ENCODE data around the gene YPEL1. TPM values are rescaled to one million over a fixed set of nuclear protein-coding genes. Genes with fewer than 3 reads are reported as not detected.

YPEL1 gene
- total and polyA plus RNA-seq, 2 of the 13 experiments (the other 11 are each of a cell fraction or from before 2014, with no cell fraction given): 0.33 to 2.5 TPM

DNA sequence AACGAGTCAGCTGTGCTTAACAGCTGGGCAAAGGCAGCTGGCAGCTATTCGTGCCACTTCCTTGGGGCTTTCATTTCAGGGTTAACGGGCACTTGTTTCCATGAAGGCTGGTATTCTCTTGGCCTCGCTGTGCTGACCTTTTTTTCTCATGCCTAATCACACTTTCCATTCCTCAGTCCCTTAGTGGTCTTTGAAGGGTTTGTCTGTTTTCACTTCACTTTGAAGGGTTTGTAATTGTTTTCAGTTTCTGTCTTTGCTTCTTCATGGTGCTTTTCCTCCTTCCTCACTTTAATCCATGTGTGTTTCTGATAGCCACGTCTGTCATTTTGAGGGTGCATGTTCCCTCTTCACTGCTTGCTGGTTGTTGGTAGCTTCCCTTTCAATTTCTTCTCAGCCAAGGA lies 45.2 kb downstream of the YPEL1 start:
- TF ChIP-seq, protein P1, sequence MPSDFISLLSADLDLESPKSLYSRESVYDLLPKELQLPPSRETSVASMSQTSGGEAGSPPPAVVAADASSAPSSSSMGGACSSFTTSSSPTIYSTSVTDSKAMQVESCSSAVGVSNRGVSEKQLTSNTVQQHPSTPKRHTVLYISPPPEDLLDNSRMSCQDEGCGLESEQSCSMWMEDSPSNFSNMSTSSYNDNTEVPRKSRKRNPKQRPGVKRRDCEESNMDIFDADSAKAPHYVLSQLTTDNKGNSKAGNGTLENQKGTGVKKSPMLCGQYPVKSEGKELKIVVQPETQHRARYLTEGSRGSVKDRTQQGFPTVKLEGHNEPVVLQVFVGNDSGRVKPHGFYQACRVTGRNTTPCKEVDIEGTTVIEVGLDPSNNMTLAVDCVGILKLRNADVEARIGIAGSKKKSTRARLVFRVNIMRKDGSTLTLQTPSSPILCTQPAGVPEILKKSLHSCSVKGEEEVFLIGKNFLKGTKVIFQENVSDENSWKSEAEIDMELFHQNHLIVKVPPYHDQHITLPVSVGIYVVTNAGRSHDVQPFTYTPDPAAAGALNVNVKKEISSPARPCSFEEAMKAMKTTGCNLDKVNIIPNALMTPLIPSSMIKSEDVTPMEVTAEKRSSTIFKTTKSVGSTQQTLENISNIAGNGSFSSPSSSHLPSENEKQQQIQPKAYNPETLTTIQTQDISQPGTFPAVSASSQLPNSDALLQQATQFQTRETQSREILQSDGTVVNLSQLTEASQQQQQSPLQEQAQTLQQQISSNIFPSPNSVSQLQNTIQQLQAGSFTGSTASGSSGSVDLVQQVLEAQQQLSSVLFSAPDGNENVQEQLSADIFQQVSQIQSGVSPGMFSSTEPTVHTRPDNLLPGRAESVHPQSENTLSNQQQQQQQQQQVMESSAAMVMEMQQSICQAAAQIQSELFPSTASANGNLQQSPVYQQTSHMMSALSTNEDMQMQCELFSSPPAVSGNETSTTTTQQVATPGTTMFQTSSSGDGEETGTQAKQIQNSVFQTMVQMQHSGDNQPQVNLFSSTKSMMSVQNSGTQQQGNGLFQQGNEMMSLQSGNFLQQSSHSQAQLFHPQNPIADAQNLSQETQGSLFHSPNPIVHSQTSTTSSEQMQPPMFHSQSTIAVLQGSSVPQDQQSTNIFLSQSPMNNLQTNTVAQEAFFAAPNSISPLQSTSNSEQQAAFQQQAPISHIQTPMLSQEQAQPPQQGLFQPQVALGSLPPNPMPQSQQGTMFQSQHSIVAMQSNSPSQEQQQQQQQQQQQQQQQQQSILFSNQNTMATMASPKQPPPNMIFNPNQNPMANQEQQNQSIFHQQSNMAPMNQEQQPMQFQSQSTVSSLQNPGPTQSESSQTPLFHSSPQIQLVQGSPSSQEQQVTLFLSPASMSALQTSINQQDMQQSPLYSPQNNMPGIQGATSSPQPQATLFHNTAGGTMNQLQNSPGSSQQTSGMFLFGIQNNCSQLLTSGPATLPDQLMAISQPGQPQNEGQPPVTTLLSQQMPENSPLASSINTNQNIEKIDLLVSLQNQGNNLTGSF (CRISPR knock-in tag; IDR thresholded peaks at IDR 0.05): no peak
- TF ChIP-seq DR1 (CRISPR knock-in tag; IDR thresholded peaks at IDR 0.05): no peak
- no peak for TF ChIP-seq ZBTB42 (CRISPR knock-in tag; IDR thresholded peaks at IDR 0.05)
- TF ChIP-seq KLF16 (CRISPR knock-in tag; IDR thresholded peaks at IDR 0.05): no peak
- no peak for TF ChIP-seq ZFP36L1 (CRISPR knock-in tag; IDR thresholded peaks at IDR 0.05)
- no peak for TF ChIP-seq YEATS2 (CRISPR knock-in tag; IDR thresholded peaks at IDR 0.05; ENCODE audit: borderline replicate concordance)
- TF ChIP-seq MED13 (CRISPR knock-in tag; IDR thresholded peaks at IDR 0.05): no peak
- TF ChIP-seq ZNF83 (CRISPR knock-in tag; IDR thresholded peaks at IDR 0.05; ENCODE audit: borderline replicate concordance): no peak
- no peak for TF ChIP-seq NR2C2 (CRISPR knock-in tag; IDR thresholded peaks at IDR 0.05; ENCODE audit: borderline replicate concordance)
- no peak for TF ChIP-seq ZNF570 (CRISPR knock-in tag; IDR thresholded peaks at IDR 0.05; ENCODE audit: borderline replicate concordance)
- no peak for TF ChIP-seq GATAD1 (CRISPR knock-in tag; IDR thresholded peaks at IDR 0.05)
- intact Hi-C loops (cut with micrococcal nuclease; ENCODE audit: unreplicated experiment) (no loop called here), in situ Hi-C loops (cut with HindIII; ENCODE audit: extremely low pct_ligation_motif_present, low pct_unique_long_range_greater_than_20kb) (no loop called here)
- Histone ChIP-seq H3K9ac (ENCODE audit: insufficient read depth, low read depth, low read length) (no peak overlapping the region), H3K4me2 (ENCODE audit: low read depth, low read length) (no peak overlapping the region), H3K27ac (ENCODE audit: extremely low read length, insufficient read depth, low read length) (no peak overlapping the region), H3K79me2 (ENCODE audit: insufficient read depth, low read length) (no peaks in the 10 kb centered on the region), H4K20me1 (ENCODE audit: insufficient read depth, low read length) (no peaks in the 10 kb centered on the region), H3K4me1 (ENCODE audit: insufficient read depth, low read length) (no peaks in the 10 kb centered on the region), H3K4me3 (replicated peaks in 1 of 3; ENCODE audit: insufficient read depth in 1 of 3, low read depth in 2 of 3, low read length in 3 of 3) (no peak overlapping the region), H3K36me3 (replicated peaks in 1 of 2; ENCODE audit: control insufficient read depth in 1 of 2, insufficient read depth in 2 of 2, low read length in 2 of 2) (peaks cover 20 to 72% of the 10 kb centered on the region in 2 experiments; a peak in 4 of 5 replicates), H3K9me3 (ENCODE audit: low read length) (no peaks in the 10 kb centered on the region), H3K27me3 (ENCODE audit: control insufficient read depth in 1 of 2, insufficient read depth in 2 of 2, low read length in 2 of 2) (no peaks in the 10 kb centered on the region), H2AFZ (ENCODE audit: low read length) (no peak overlapping the region)
- DNase-seq (ENCODE audit: low spot score) (no peak), FAIRE-seq (no peak), ATAC-seq (no peak)
- BruUV-seq (replicated peaks): no TSS peak
- WGBS (ENCODE audit: low lambda C conversion rate): 96% methylated on average over 5 of the region's 5 CpGs
- ChIA-PET POLR2A (no interaction called here), CTCF (ENCODE audit: low intra/inter-chr PET ratio, low total read pairs) (no interaction called here)

All from HepG2 (cell line).